ENCODE results near the gene ZFP64.
A peak's percentile ranks its signal among the peaks of the same experiment; 100 is the strongest.
"Not testable (repeated sequence)": the region's sequence is repeated elsewhere in the genome, so short reads cannot be mapped to it uniquely, and the experiment has no call there.

The ZFP64 gene

GRCh38 chr20:52204136-52204535 is 12.6 kb upstream of the ZFP64 start:
- no peak for DNase-seq (ENCODE audit: low read depth in 1 of 2, low spot score in 1 of 2)

- DNase-seq (ENCODE audit: low read depth in 1 of 2, low spot score in 1 of 2) = no peak
Observed at GRCh38 chr20:52201395-52201794, 9.8 kb upstream of the ZFP64 start.

- DNase-seq (ENCODE audit: low read depth in 1 of 2, low spot score in 1 of 2) = no peak
Observed at GRCh38 chr20:52200870-52201269, 9.3 kb upstream of the ZFP64 start.

GRCh38 chr20:52196845-52197244 is 5.3 kb upstream of the ZFP64 start:
- no peak for DNase-seq (ENCODE audit: low read depth in 1 of 2, low spot score in 1 of 2)

GRCh38 chr20:52193886-52194545 is 2.4 kb upstream of the ZFP64 start:
- no peak for DNase-seq (ENCODE audit: low read depth in 1 of 2, low spot score in 1 of 2)

GRCh38 chr20:52193133-52193532 is 1.6 kb upstream of the ZFP64 start:
- DNase-seq (ENCODE audit: low read depth in 1 of 2, low spot score in 1 of 2) = no peak

GRCh38 chr20:52192719-52193007 is 1.1 kb upstream of the ZFP64 start:
- DNase-seq (ENCODE audit: low read depth in 1 of 2, low spot score in 1 of 2) = not testable (repeated sequence)

- DNase-seq (ENCODE audit: low read depth in 1 of 2, low spot score in 1 of 2) = peak in 1 of 2 donors; percentile 29
Observed at GRCh38 chr20:52191916-52192718, 538 bp upstream of the ZFP64 start.

- peak in 1 of 2 donors; percentile 7 for DNase-seq (ENCODE audit: low read depth in 1 of 2, low spot score in 1 of 2)
Observed at GRCh38 chr20:52190437-52191131, 995 bp downstream of the ZFP64 start.

GRCh38 chr20:52181766-52182165 is 9.8 kb downstream of the ZFP64 start:
- DNase-seq (ENCODE audit: low read depth in 1 of 2, low spot score in 1 of 2) = no peak

GRCh38 chr20:52180180-52180840 is 11.3 kb downstream of the ZFP64 start:
- no peak for DNase-seq (ENCODE audit: low read depth in 1 of 2, low spot score in 1 of 2)

- no peak for DNase-seq (ENCODE audit: low read depth in 1 of 2, low spot score in 1 of 2)
Observed at GRCh38 chr20:52179331-52180179, 12.0 kb downstream of the ZFP64 start.

- DNase-seq (ENCODE audit: low read depth in 1 of 2, low spot score in 1 of 2) = no peak
Observed at GRCh38 chr20:52178691-52179090, 12.9 kb downstream of the ZFP64 start.

GRCh38 chr20:52175840-52176239 is 15.7 kb downstream of the ZFP64 start:
- no peak for DNase-seq (ENCODE audit: low read depth in 1 of 2, low spot score in 1 of 2)

GRCh38 chr20:52172392-52173047 is 19.1 kb downstream of the ZFP64 start:
- DNase-seq (ENCODE audit: low read depth in 1 of 2, low spot score in 1 of 2) = no peak

- no peak for DNase-seq (ENCODE audit: low read depth in 1 of 2, low spot score in 1 of 2)
Observed at GRCh38 chr20:52171025-52171424, 20.6 kb downstream of the ZFP64 start.

GRCh38 chr20:52168116-52168515 is 23.5 kb downstream of the ZFP64 start:
- no peak for DNase-seq (ENCODE audit: low read depth in 1 of 2, low spot score in 1 of 2)

GRCh38 chr20:52167232-52167840 is 24.2 kb downstream of the ZFP64 start:
- no peak for DNase-seq (ENCODE audit: low read depth in 1 of 2, low spot score in 1 of 2)

- DNase-seq (ENCODE audit: low read depth in 1 of 2, low spot score in 1 of 2) = no peak
Observed at GRCh38 chr20:52166150-52166549, 25.4 kb downstream of the ZFP64 start.
